CD4-positive, alpha-beta T cell (primary cell): ENCODE results near the gene FBF1. TPM values are rescaled to one million over a fixed set of nuclear protein-coding genes. Genes with fewer than 3 reads are reported as not detected.

Experiments
- ATAC-seq: fragments of 200-7000 bp; cut with Tn5 transposase; one replicate; pipeline ENCODE4 v1.10.0; 2022; ENCODE audit warnings: mild to moderate bottlenecking; ENCODE audit not compliant: poor library complexity
- CTCF ChIA-PET: fragments of 350-600 bp; sonication (Branson Sonifier 250); formaldehyde crosslinking; loops from one replicate; lab custom pipeline; 2021; ENCODE audit warnings: antibody characterized with exemption, inconsistent platforms; lab: Charles Lee
- POLR2A ChIA-PET: fragments of 350-600 bp; sonication (Branson Sonifier 250); formaldehyde crosslinking; loops from one replicate; lab custom pipeline; 2021; ENCODE audit warnings: antibody characterized with exemption, inconsistent platforms; lab: Charles Lee
- DNase-seq, 14 experiments: peaks; one replicate each; pipeline ENCODE4 v3.0.0-alpha.2; 2013 to 2020; ENCODE audit warnings: mixed read lengths in 2 of 14
- H3K27ac ChIP-seq, 2 donors: one replicate each; pipeline versions ENCODE4 v1.5.1 to v1.7.0; 2013; ENCODE audit warnings: low read length in 2 of 2, low read depth in 1 of 2, mild to moderate bottlenecking in 1 of 2
- H3K27me3 ChIP-seq, 2 experiments: 1 replicate in 1 of 2; 2 replicates in 1 of 2; pipeline versions ENCODE4 v1.6.1 to v1.7.0; 2013; ENCODE audit warnings: low read length in 2 of 2, control low read depth in 1 of 2, mild to moderate bottlenecking in 1 of 2, moderate library complexity in 1 of 2; ENCODE audit not compliant: insufficient read depth in 2 of 2, control insufficient read depth in 1 of 2
- H3K36me3 ChIP-seq: one replicate; pipeline ENCODE4 v1.6.1; 2013; ENCODE audit warnings: low read length, control low read depth; ENCODE audit not compliant: insufficient read depth
- H3K4me1 ChIP-seq: one replicate; pipeline ENCODE4 v1.6.1; 2013; ENCODE audit warnings: low read length, control low read depth; ENCODE audit not compliant: insufficient read depth
- H3K4me3 ChIP-seq: one replicate; pipeline ENCODE4 v1.5.1; 2013; ENCODE audit warnings: mild to moderate bottlenecking, low read length, moderate library complexity
- H3K9me3 ChIP-seq, 2 experiments: 1 replicate in 1 of 2; 2 replicates in 1 of 2; pipeline versions ENCODE4 v1.6.1 to v1.7.0; 2013; ENCODE audit warnings: low read length in 2 of 2, mild to moderate bottlenecking in 2 of 2, control low read depth in 1 of 2, moderate library complexity in 1 of 2; ENCODE audit not compliant: control insufficient read depth in 1 of 2, insufficient read depth in 1 of 2
- H3K27ac Mint-ChIP-seq: one replicate; pipeline ENCODE4 v1.8.0; 2020; ENCODE audit warnings: mixed read lengths
- H3K27me3 Mint-ChIP-seq: one replicate; pipeline ENCODE4 v1.8.0; 2021; ENCODE audit warnings: mixed read lengths
- H3K36me3 Mint-ChIP-seq: one replicate; pipeline ENCODE4 v1.8.0; 2021; ENCODE audit warnings: low read depth, mixed read lengths
- H3K4me1 Mint-ChIP-seq: one replicate; pipeline ENCODE4 v1.8.0; 2021; ENCODE audit warnings: low read depth, mixed read lengths
- H3K4me3 Mint-ChIP-seq: one replicate; pipeline ENCODE4 v1.8.0; 2020; ENCODE audit warnings: mild to moderate bottlenecking, mixed read lengths
- H3K9me3 Mint-ChIP-seq: one replicate; pipeline ENCODE4 v1.8.0; 2020; ENCODE audit warnings: mixed read lengths
- CTCF ChIP-seq: fragments of 200-600 bp; IDR thresholded peaks from one replicate; pipeline ENCODE4 v1.8.0; 2022; ENCODE audit warnings: antibody characterized with exemption, mild to moderate bottlenecking
- intact Hi-C, 2 experiments: fragments of 100-400 bp; cut with DNase I in 1 of 2; cut with micrococcal nuclease in 1 of 2; formaldehyde crosslinking; loops; one replicate each; pipeline versions ENCODE4 v1.15.1 to v1.9.0; 2023 to 2025; cut with DNase I, micrococcal nuclease
- total RNA-seq, 174 experiments: library from RNA in 2 of 174; stranded (reverse) in 2 of 174; gene quantifications; one replicate each; pipeline ENCODE4 v1.2.3 and lab custom pipeline; 2021 to 2026

The FBF1 gene
- total RNA-seq, 2 experiments from 2014 or later: 21.2 to 23.9 TPM

DNA sequence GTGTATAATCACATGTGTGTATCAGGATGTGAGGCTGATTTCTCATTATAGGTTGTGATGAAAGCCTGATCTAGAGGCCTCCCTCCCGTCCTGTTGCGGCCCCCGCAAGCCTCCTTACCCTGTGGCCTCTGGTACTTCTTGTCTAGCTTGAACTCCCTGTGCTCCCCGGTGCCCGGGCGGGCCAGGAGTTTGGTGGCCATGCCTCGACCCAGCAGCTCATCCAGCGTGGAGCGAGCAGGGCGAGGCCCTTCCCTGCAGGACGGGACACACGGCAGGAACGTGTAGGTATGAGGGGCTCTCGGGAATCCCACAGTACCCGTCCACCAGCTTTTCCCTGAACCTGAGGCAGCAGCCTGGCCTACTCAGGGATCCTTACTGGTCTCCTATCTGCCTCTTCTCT lies 14.9 kb downstream of the FBF1 start:
- CTCF ChIA-PET: no interaction called here
- no peaks in the 10 kb centered on the region for H3K4me1 Mint-ChIP-seq
- Histone ChIP-seq H3K4me3 (no peak overlapping the region), H3K36me3 (peaks cover 6% of the 10 kb centered on the region), H3K4me1 (no peaks in the 10 kb centered on the region), H3K27ac (no peak overlapping the region), H3K27me3 (no peaks in the 10 kb centered on the region), H3K9me3 (no peaks in the 10 kb centered on the region)
- intact Hi-C loops: loop anchor here in 1 of 2 experiments (5.0 kb wide), 2 partner anchors 36 to 66 kb away; no protein-coding TSS in a partner anchor
- DNase-seq (no peak), ATAC-seq (no peak)
- TF ChIP-seq CTCF: no peak
- H3K9me3 Mint-ChIP-seq: no peaks in the 10 kb centered on the region
- POLR2A ChIA-PET: interaction anchor here (0.8 kb wide), 1 partner anchor 7 kb away, joined by 3 read pairs; no protein-coding TSS in a partner anchor
- H3K27ac Mint-ChIP-seq: no peak overlapping the region
- no peaks in the 10 kb centered on the region for H3K27me3 Mint-ChIP-seq
- H3K36me3 Mint-ChIP-seq: peaks cover 4% of the 10 kb centered on the region
- H3K4me3 Mint-ChIP-seq: no peak overlapping the region

- TF ChIP-seq CTCF: no peak
- H3K9me3 Mint-ChIP-seq: no peaks in the 10 kb centered on the region
- H3K9me3 ChIP-seq: no peaks in the 10 kb centered on the region
- H3K27ac Mint-ChIP-seq: no peak overlapping the region
- ChIA-PET CTCF (no interaction called here), POLR2A (interaction anchor here (0.8 kb wide), 1 partner anchor 8 kb away, joined by 3 read pairs; no protein-coding TSS in a partner anchor)
- no peak for DNase-seq
- no peak for ATAC-seq
- no peak overlapping the region for H3K27ac ChIP-seq
- no peaks in the 10 kb centered on the region for H3K27me3 Mint-ChIP-seq
- peaks cover 4% of the 10 kb centered on the region for H3K36me3 Mint-ChIP-seq
- no peaks in the 10 kb centered on the region for H3K4me1 Mint-ChIP-seq
- no peak overlapping the region for H3K4me3 Mint-ChIP-seq
- no peaks in the 10 kb centered on the region for H3K27me3 ChIP-seq
- no peak overlapping the region for H3K4me3 ChIP-seq
- intact Hi-C loops: loop anchor here in 1 of 2 experiments (5.0 kb wide), 2 partner anchors 37 to 67 kb away; no protein-coding TSS in a partner anchor
- no peaks in the 10 kb centered on the region for H3K4me1 ChIP-seq
- H3K36me3 ChIP-seq: peaks cover 6% of the 10 kb centered on the region
These were observed 15.7 kb downstream of the FBF1 start for GRCh38 chr17:75925103-75925502.

- Mint-ChIP-seq H3K27me3 (no peaks in the 10 kb centered on the region), H3K27ac (no peak overlapping the region), H3K4me3 (no peak overlapping the region), H3K4me1 (no peaks in the 10 kb centered on the region), H3K36me3 (peaks cover 4% of the 10 kb centered on the region), H3K9me3 (no peaks in the 10 kb centered on the region)
- ATAC-seq (no peak), DNase-seq (no peak)
- no peak overlapping the region for H3K27ac ChIP-seq
- POLR2A ChIA-PET: no interaction called here
- CTCF ChIA-PET: no interaction called here
- no peak overlapping the region for H3K4me3 ChIP-seq
- H3K4me1 ChIP-seq: no peaks in the 10 kb centered on the region
- TF ChIP-seq CTCF: no peak
- H3K36me3 ChIP-seq: peaks cover 6% of the 10 kb centered on the region
- intact Hi-C loops: no loop called here
- H3K9me3 ChIP-seq: no peaks in the 10 kb centered on the region
- H3K27me3 ChIP-seq: no peaks in the 10 kb centered on the region
These were observed 17.6 kb downstream of the FBF1 start for GRCh38 chr17:75922963-75923874.
